MCF 10A (cell line): ENCODE data around the gene TMEM260. TPM values are rescaled to one million over a fixed set of nuclear protein-coding genes. Genes with fewer than 3 reads are reported as not detected.

Experiments
- BruUV-seq: library from RNA; stranded (reverse); fragments of 400-500 nt; replicated peaks from 2 replicates; lab custom pipeline; 2021; lab: Mats Ljungman, UMichigan
- CTCF ChIA-PET: fragments of 300-600 bp; sonication (Branson Sonifier 250); formaldehyde crosslinking; extraction: SDS; loops from one replicate; lab custom pipeline; 2021; ENCODE audit warnings: antibody characterized with exemption, inconsistent platforms; lab: Yijun Ruan, JAX
- POLR2A ChIA-PET: fragments of 300-600, 350-650 bp; sonication (Branson Sonifier 250); formaldehyde crosslinking; extraction: SDS; loops from one replicate; lab custom pipeline; 2020; ENCODE audit warnings: antibody characterized with exemption, inconsistent platforms; lab: Yijun Ruan, JAX
- DNase-seq: peaks from one replicate; pipeline ENCODE4 v3.0.0-alpha.2; 2018; ENCODE audit not compliant: unreplicated experiment
- H3K27ac Mint-ChIP-seq: one replicate; pipeline ENCODE4 v1.8.0; 2022; ENCODE audit warnings: mild to moderate bottlenecking, low read depth, mixed read lengths; ENCODE audit not compliant: unreplicated experiment
- H3K27me3 Mint-ChIP-seq: one replicate; pipeline ENCODE4 v1.8.0; 2022; ENCODE audit warnings: mixed read lengths; ENCODE audit not compliant: insufficient read depth, unreplicated experiment
- H3K36me3 Mint-ChIP-seq: one replicate; pipeline ENCODE4 v1.8.0; 2022; ENCODE audit warnings: mild to moderate bottlenecking, moderate library complexity, mixed read lengths; ENCODE audit not compliant: insufficient read depth, unreplicated experiment
- H3K4me1 Mint-ChIP-seq: one replicate; pipeline ENCODE4 v1.8.0; 2022; ENCODE audit warnings: mixed read lengths; ENCODE audit not compliant: insufficient read depth, unreplicated experiment
- H3K4me3 Mint-ChIP-seq: one replicate; pipeline ENCODE4 v1.8.0; 2022; ENCODE audit warnings: mild to moderate bottlenecking, moderate library complexity, mixed read lengths; ENCODE audit not compliant: unreplicated experiment
- H3K9me3 Mint-ChIP-seq: one replicate; pipeline ENCODE4 v1.8.0; 2022; ENCODE audit warnings: mixed read lengths; ENCODE audit not compliant: unreplicated experiment
- intact Hi-C: fragments of 100-400 bp; cut with micrococcal nuclease; formaldehyde crosslinking; loops from 2 replicates; pipeline ENCODE4 v1.14.1; 2022
- total RNA-seq: library from RNA; stranded (reverse); gene quantifications from 2 replicates; pipeline ENCODE4 v1.2.3, GENCODE V29; 2022
- TF ChIP-seq, protein P1 (sequence below): fragments of 200-600 bp; IDR thresholded peaks from one replicate; pipeline ENCODE4 v1.8.0; 2022; ENCODE audit warnings: antibody characterized with exemption, mild to moderate bottlenecking; ENCODE audit not compliant: unreplicated experiment

The TMEM260 gene
- total RNA-seq, 1 experiment from 2014 or later = 20.8 TPM

GRCh38 chr14:56635041-56635440, 55.4 kb downstream of the TMEM260 start:
- no TSS peak for BruUV-seq
- ChIA-PET POLR2A (interaction anchor here (0.6 to 0.8 kb wide), 2 partner anchors 55 to 499 kb away, joined by 3 read pairs; partner anchors contain the start of gene TMEM260), CTCF (no interaction called here)
- intact Hi-C loops = no loop called here
- DNase-seq = no peak
- Mint-ChIP-seq H3K4me3 (no peak overlapping the region), H3K4me1 (no peaks in the 10 kb centered on the region), H3K9me3 (peaks cover 8% of the 10 kb centered on the region), H3K27me3 (no peaks in the 10 kb centered on the region), H3K27ac (no peak overlapping the region), H3K36me3 (peaks cover 82% of the 10 kb centered on the region)
- TF ChIP-seq, protein P1, sequence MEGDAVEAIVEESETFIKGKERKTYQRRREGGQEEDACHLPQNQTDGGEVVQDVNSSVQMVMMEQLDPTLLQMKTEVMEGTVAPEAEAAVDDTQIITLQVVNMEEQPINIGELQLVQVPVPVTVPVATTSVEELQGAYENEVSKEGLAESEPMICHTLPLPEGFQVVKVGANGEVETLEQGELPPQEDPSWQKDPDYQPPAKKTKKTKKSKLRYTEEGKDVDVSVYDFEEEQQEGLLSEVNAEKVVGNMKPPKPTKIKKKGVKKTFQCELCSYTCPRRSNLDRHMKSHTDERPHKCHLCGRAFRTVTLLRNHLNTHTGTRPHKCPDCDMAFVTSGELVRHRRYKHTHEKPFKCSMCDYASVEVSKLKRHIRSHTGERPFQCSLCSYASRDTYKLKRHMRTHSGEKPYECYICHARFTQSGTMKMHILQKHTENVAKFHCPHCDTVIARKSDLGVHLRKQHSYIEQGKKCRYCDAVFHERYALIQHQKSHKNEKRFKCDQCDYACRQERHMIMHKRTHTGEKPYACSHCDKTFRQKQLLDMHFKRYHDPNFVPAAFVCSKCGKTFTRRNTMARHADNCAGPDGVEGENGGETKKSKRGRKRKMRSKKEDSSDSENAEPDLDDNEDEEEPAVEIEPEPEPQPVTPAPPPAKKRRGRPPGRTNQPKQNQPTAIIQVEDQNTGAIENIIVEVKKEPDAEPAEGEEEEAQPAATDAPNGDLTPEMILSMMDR = no peak

DNA sequence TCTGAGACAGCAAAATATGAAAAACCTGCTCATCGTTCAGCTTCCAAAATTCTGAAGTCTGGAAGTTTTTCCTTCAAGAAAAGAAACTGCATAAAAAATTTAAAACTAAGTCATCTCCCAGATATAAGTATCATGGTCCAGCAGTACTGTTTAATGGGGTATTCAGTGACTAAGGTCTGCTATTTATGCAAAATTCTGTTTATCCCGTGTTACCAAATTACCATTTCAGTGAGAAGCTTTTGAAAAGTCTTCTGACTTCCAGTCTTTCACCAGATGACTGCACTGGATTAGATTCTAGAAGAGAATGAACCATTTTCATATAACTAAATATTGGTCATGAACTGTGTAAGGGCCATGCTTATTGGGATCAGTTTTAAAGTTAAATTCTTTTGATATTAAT, 67.9 kb downstream of the TMEM260 start:
- Mint-ChIP-seq H3K27ac (no peak overlapping the region), H3K4me1 (no peaks in the 10 kb centered on the region), H3K4me3 (no peak overlapping the region), H3K36me3 (peaks cover 14% of the 10 kb centered on the region), H3K27me3 (no peaks in the 10 kb centered on the region), H3K9me3 (no peaks in the 10 kb centered on the region)
- TF ChIP-seq, protein P1 = no peak
- no TSS peak for BruUV-seq
- ChIA-PET CTCF (interaction anchor here (0.6 to 1.1 kb wide), 3 partner anchors 12 to 511 kb away, joined by 3 to 4 read pairs (median 3); no protein-coding TSS in a partner anchor), POLR2A (no interaction called here)
- DNase-seq = no peak
- intact Hi-C loops = no loop called here

DNA sequence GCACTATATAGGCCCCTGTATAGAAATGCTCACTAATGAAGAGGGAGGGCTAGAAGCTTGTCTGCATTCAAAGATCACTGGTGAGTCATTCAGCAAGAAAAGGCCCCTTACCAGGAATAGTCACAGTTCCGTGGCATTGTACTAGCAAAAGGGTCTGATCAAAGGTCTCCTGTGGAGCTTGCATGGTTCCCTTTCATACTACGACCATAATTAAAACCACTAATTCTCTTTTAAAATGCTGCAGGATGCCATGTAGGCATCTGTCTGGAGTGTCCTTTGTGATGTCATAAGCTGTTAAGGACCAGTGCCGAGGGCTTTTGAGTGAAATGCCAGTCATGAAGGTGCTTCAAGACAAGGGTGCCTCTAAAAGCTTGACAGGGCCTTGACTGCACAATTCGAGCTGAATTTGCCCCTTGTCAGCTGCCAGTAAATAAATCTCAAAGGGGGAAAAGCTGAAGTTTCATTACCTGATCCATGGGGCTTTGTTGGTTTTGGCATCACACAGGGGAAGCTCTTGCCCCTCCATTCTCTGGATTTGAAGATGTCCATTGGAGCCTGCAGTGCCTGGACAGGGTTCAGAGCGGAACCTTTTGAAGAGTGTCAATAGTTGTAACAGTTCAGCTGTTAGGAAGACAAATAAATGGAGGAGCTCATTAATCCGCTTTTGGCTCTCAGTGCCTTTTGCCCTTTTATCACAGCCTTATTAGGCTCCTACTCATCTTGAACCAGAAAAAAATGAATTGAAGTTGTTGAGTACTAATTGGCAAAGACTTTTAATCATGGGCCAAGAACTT, 69.1 kb downstream of the TMEM260 start:
- ChIA-PET CTCF (interaction anchor here (0.6 to 1.3 kb wide), 3 partner anchors 50 to 172 kb away, joined by 3 read pairs; no protein-coding TSS in a partner anchor), POLR2A (no interaction called here)
- H3K4me1 Mint-ChIP-seq = no peaks in the 10 kb centered on the region
- TF ChIP-seq, protein P1 = no peak
- H3K9me3 Mint-ChIP-seq = no peaks in the 10 kb centered on the region
- H3K36me3 Mint-ChIP-seq = peaks cover 14% of the 10 kb centered on the region
- no peak overlapping the region for H3K27ac Mint-ChIP-seq
- intact Hi-C loops = no loop called here
- no peak overlapping the region for H3K4me3 Mint-ChIP-seq
- no peak for DNase-seq
- TSS peak; percentile 20 for BruUV-seq
- H3K27me3 Mint-ChIP-seq = no peaks in the 10 kb centered on the region

DNA sequence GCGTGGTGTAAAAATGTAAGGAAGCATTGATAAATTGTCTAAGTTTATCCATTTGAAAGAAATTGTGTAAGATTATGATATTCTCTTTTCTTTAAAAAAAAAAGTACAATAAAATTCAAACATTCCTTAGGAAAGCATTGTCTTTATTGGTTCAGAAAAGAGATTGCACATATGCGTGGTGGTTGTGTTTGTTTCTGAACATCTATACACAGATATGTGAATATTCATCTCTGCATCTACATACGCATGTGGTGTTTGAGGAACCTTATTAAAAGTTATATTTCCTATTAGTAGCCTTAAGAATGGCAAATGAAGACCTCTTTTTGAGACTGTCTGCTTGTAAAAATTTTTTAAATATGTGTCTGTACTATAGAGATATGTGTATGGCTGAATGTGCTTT, 69.8 kb downstream of the TMEM260 start:
- POLR2A ChIA-PET = no interaction called here
- H3K36me3 Mint-ChIP-seq = peaks cover 14% of the 10 kb centered on the region
- BruUV-seq = no TSS peak
- no peak for DNase-seq
- H3K27ac Mint-ChIP-seq = no peak overlapping the region
- no peak overlapping the region for H3K4me3 Mint-ChIP-seq
- TF ChIP-seq, protein P1 = no peak
- intact Hi-C loops = no loop called here
- H3K27me3 Mint-ChIP-seq = no peaks in the 10 kb centered on the region
- CTCF ChIA-PET = no interaction called here
- H3K4me1 Mint-ChIP-seq = no peaks in the 10 kb centered on the region
- no peaks in the 10 kb centered on the region for H3K9me3 Mint-ChIP-seq
